ENCODE measurements around the gene SULT6B1. TPM values are rescaled to one million over a fixed set of nuclear protein-coding genes. Genes with fewer than 3 reads are reported as not detected.
"Not testable (repeated sequence)": the region's sequence is repeated elsewhere in the genome, so short reads cannot be mapped to it uniquely, and the experiment has no call there.

SULT6B1 gene
- total and polyA plus RNA-seq, 5 donors from 2014 or later: not detected

- H3K27me3 Mint-ChIP-seq; ATAC-seq (ENCODE audit: low read depth in 2 of 2); H3K27ac Mint-ChIP-seq; H3K4me3 ChIP-seq (ENCODE audit: low read depth, low read length); H3K4me1 ChIP-seq (ENCODE audit: control insufficient read depth, insufficient read depth, low read length, poor library complexity, severe bottlenecking); H3K27me3 ChIP-seq (ENCODE audit: control insufficient read depth, insufficient read depth, low read length); DNase-seq; H3K27ac ChIP-seq (ENCODE audit: insufficient read depth, low read length, poor library complexity, severe bottlenecking); H3K4me3 Mint-ChIP-seq: not testable (repeated sequence)
- H3K36me3 ChIP-seq (ENCODE audit: control insufficient read depth, insufficient read depth, low read length): peaks cover 91% of the 10 kb centered on the region
- Mint-ChIP-seq H3K9me3 (peaks cover 6 to 44% (median 19%) of the 10 kb centered on the region in 7 donors), H3K4me1 (peaks cover 36 to 47% (median 41%) of the 10 kb centered on the region in 4 donors), H3K36me3 (peaks cover 80% of the 10 kb centered on the region)
- H3K9me3 ChIP-seq (ENCODE audit: control insufficient read depth in 2 of 2, low read length in 2 of 2): peaks cover 14 to 29% of the 10 kb centered on the region in 2 experiments
Measured at GRCh38 chr2:37205071-37205661, 16.7 kb upstream of the SULT6B1 start.

GRCh38 chr2:37203708-37204107 is 15.2 kb upstream of the SULT6B1 start:
- peaks cover 78% of the 10 kb centered on the region for H3K36me3 ChIP-seq (ENCODE audit: control insufficient read depth, insufficient read depth, low read length)
- ATAC-seq (ENCODE audit: low read depth in 2 of 2) (no peak), DNase-seq (no peak)
- H3K27me3 ChIP-seq (ENCODE audit: control insufficient read depth, insufficient read depth, low read length): no peaks in the 10 kb centered on the region
- H3K27ac Mint-ChIP-seq: no peak overlapping the region
- H3K4me3 ChIP-seq (ENCODE audit: low read depth, low read length): no peak overlapping the region
- no peaks in the 10 kb centered on the region for H3K27me3 Mint-ChIP-seq
- H3K4me1 Mint-ChIP-seq: peaks cover 40 to 54% (median 45%) of the 10 kb centered on the region in 4 donors
- H3K36me3 Mint-ChIP-seq: peaks cover 65% of the 10 kb centered on the region
- H3K4me3 Mint-ChIP-seq: no peak overlapping the region
- peaks cover 6 to 31% (median 19%) of the 10 kb centered on the region in 7 donors for H3K9me3 Mint-ChIP-seq
- no peak overlapping the region for H3K27ac ChIP-seq (ENCODE audit: insufficient read depth, low read length, poor library complexity, severe bottlenecking)
- H3K9me3 ChIP-seq (ENCODE audit: control insufficient read depth in 2 of 2, low read length in 2 of 2): peaks cover 10 to 15% of the 10 kb centered on the region in 2 experiments
- H3K4me1 ChIP-seq (ENCODE audit: control insufficient read depth, insufficient read depth, low read length, poor library complexity, severe bottlenecking): peaks cover 7% of the 10 kb centered on the region

GRCh38 chr2:37201766-37202165 is 13.3 kb upstream of the SULT6B1 start:
- ATAC-seq (ENCODE audit: low read depth in 2 of 2): no peak
- no peak for DNase-seq
- Mint-ChIP-seq H3K36me3 (peaks cover 46% of the 10 kb centered on the region), H3K27ac (peak overlapping the region in 1 of 3 donors; percentile 75), H3K9me3 (peaks cover 0 to 12% (median 8%) of the 10 kb centered on the region in 7 donors), H3K4me3 (peak overlapping the region in 2 of 4 donors; percentile 3 to 38), H3K27me3 (no peaks in the 10 kb centered on the region), H3K4me1 (peaks cover 33 to 50% (median 39%) of the 10 kb centered on the region in 4 donors)
- no peak overlapping the region for H3K4me3 ChIP-seq (ENCODE audit: low read depth, low read length)
- H3K9me3 ChIP-seq (ENCODE audit: control insufficient read depth in 2 of 2, low read length in 2 of 2): peaks cover 2 to 7% of the 10 kb centered on the region in 2 experiments
- H3K27me3 ChIP-seq (ENCODE audit: control insufficient read depth, insufficient read depth, low read length): no peaks in the 10 kb centered on the region
- peaks cover 60% of the 10 kb centered on the region for H3K36me3 ChIP-seq (ENCODE audit: control insufficient read depth, insufficient read depth, low read length)
- peak overlapping the region; percentile 3 for H3K27ac ChIP-seq (ENCODE audit: insufficient read depth, low read length, poor library complexity, severe bottlenecking)
- H3K4me1 ChIP-seq (ENCODE audit: control insufficient read depth, insufficient read depth, low read length, poor library complexity, severe bottlenecking): peaks cover 23% of the 10 kb centered on the region

- Histone ChIP-seq H3K9me3 (ENCODE audit: control insufficient read depth in 2 of 2, low read length in 2 of 2) (peaks cover 2 to 7% of the 10 kb centered on the region in 2 experiments), H3K27ac (ENCODE audit: insufficient read depth, low read length, poor library complexity, severe bottlenecking) (no peak overlapping the region), H3K4me1 (ENCODE audit: control insufficient read depth, insufficient read depth, low read length, poor library complexity, severe bottlenecking) (peaks cover 24% of the 10 kb centered on the region), H3K4me3 (ENCODE audit: low read depth, low read length) (no peak overlapping the region), H3K27me3 (ENCODE audit: control insufficient read depth, insufficient read depth, low read length) (no peaks in the 10 kb centered on the region), H3K36me3 (ENCODE audit: control insufficient read depth, insufficient read depth, low read length) (peaks cover 54% of the 10 kb centered on the region)
- Mint-ChIP-seq H3K4me1 (peaks cover 33 to 52% (median 42%) of the 10 kb centered on the region in 4 donors), H3K27me3 (no peaks in the 10 kb centered on the region), H3K36me3 (peaks cover 42% of the 10 kb centered on the region), H3K27ac (no peak overlapping the region), H3K9me3 (peaks cover 0 to 9% (median 5%) of the 10 kb centered on the region in 7 donors), H3K4me3 (peak overlapping the region in 2 of 4 donors; percentile 39 to 47)
- ATAC-seq (ENCODE audit: low read depth in 2 of 2) (no peak), DNase-seq (no peak)
Measured at GRCh38 chr2:37201208-37201607, 12.7 kb upstream of the SULT6B1 start.

- peaks cover 18% of the 10 kb centered on the region for H3K36me3 Mint-ChIP-seq
- H3K27me3 Mint-ChIP-seq: no peaks in the 10 kb centered on the region
Measured at GRCh38 chr2:37198681-37199065, 10.2 kb upstream of the SULT6B1 start.

GRCh38 chr2:37196320-37197195 is 8.1 kb upstream of the SULT6B1 start, which contains the start of gene CEBPZOS:
Gene CEBPZOS, plus strand, starts transcription at chr2:37196496. Its CDS starts 3,209 bp downstream, at chr2:37199705.
- Mint-ChIP-seq H3K27ac (peak within 1 kb of the TSS; percentile 97 to 100 (median 98)), H3K36me3 (peaks cover 6% of the 10 kb centered on the region)

More at GRCh38 chr2:37198681-37199065, 10.2 kb upstream of the SULT6B1 start:
- DNase-seq: no peak
- Mint-ChIP-seq H3K9me3 (peaks cover 0 to 2% (median 0%) of the 10 kb centered on the region in 7 donors), H3K27ac (peak overlapping the region in 1 of 3 donors; percentile 67), H3K4me3 (peak overlapping the region; percentile 35 to 88 (median 42)), H3K4me1 (peaks cover 23 to 49% (median 35%) of the 10 kb centered on the region in 4 donors)
- Histone ChIP-seq H3K27ac (ENCODE audit: insufficient read depth, low read length, poor library complexity, severe bottlenecking) (no peak overlapping the region), H3K36me3 (ENCODE audit: control insufficient read depth, insufficient read depth, low read length) (peaks cover 30% of the 10 kb centered on the region), H3K9me3 (ENCODE audit: control insufficient read depth in 2 of 2, low read length in 2 of 2) (peaks cover 2 to 3% of the 10 kb centered on the region in 2 experiments), H3K4me3 (ENCODE audit: low read depth, low read length) (no peak overlapping the region), H3K27me3 (ENCODE audit: control insufficient read depth, insufficient read depth, low read length) (no peaks in the 10 kb centered on the region), H3K4me1 (ENCODE audit: control insufficient read depth, insufficient read depth, low read length, poor library complexity, severe bottlenecking) (peaks cover 29% of the 10 kb centered on the region)
- ATAC-seq (ENCODE audit: low read depth in 2 of 2): no peak

GRCh38 chr2:37195862-37196319 is 7.4 kb upstream of the SULT6B1 start:
- Histone ChIP-seq H3K27ac (ENCODE audit: insufficient read depth, low read length, poor library complexity, severe bottlenecking) (peak overlapping the region; percentile 83), H3K4me1 (ENCODE audit: control insufficient read depth, insufficient read depth, low read length, poor library complexity, severe bottlenecking) (peaks cover 26% of the 10 kb centered on the region), H3K4me3 (ENCODE audit: low read depth, low read length) (peak overlapping the region; percentile 93)
- DNase-seq; H3K36me3 ChIP-seq (ENCODE audit: control insufficient read depth, insufficient read depth, low read length); ATAC-seq (ENCODE audit: low read depth in 2 of 2); H3K9me3 Mint-ChIP-seq; H3K9me3 ChIP-seq (ENCODE audit: control insufficient read depth in 2 of 2, low read length in 2 of 2); H3K27me3 ChIP-seq (ENCODE audit: control insufficient read depth, insufficient read depth, low read length); H3K36me3 Mint-ChIP-seq; H3K27me3 Mint-ChIP-seq: not testable (repeated sequence)
- Mint-ChIP-seq H3K4me1 (peaks cover 12 to 39% (median 24%) of the 10 kb centered on the region in 4 donors), H3K4me3 (peak overlapping the region; percentile 92 to 99 (median 98)), H3K27ac (peak overlapping the region; percentile 97 to 100 (median 98))

More at GRCh38 chr2:37196320-37197195, 8.1 kb upstream of the SULT6B1 start, which contains the start of gene CEBPZOS:
- H3K36me3 ChIP-seq (ENCODE audit: control insufficient read depth, insufficient read depth, low read length): peaks cover 10% of the 10 kb centered on the region
- H3K4me3 ChIP-seq (ENCODE audit: low read depth, low read length): peak within 1 kb of the TSS; percentile 93
- no peaks in the 10 kb centered on the region for H3K9me3 Mint-ChIP-seq
- H3K27ac ChIP-seq (ENCODE audit: insufficient read depth, low read length, poor library complexity, severe bottlenecking): peak within 1 kb of the TSS; percentile 83
- peaks cover 18 to 43% (median 28%) of the 10 kb centered on the region in 4 donors for H3K4me1 Mint-ChIP-seq
- H3K4me3 Mint-ChIP-seq: peak within 1 kb of the TSS; percentile 92 to 99 (median 98)
- ATAC-seq (ENCODE audit: low read depth in 2 of 2): peak; percentile 85 to 86
- H3K27me3 ChIP-seq (ENCODE audit: control insufficient read depth, insufficient read depth, low read length): no peaks in the 10 kb centered on the region
- peak; percentile 86 to 90 (median 90) for DNase-seq
- no peaks in the 10 kb centered on the region for H3K9me3 ChIP-seq (ENCODE audit: control insufficient read depth in 2 of 2, low read length in 2 of 2)
- no peaks in the 10 kb centered on the region for H3K27me3 Mint-ChIP-seq
- peaks cover 26% of the 10 kb centered on the region for H3K4me1 ChIP-seq (ENCODE audit: control insufficient read depth, insufficient read depth, low read length, poor library complexity, severe bottlenecking)

Data from CD4-positive, CD25-positive, alpha-beta regulatory T cell (primary cell).